Measurements from ENCODE around the gene MMP2. TPM values are rescaled to one million over a fixed set of nuclear protein-coding genes. Genes with fewer than 3 reads are reported as not detected.

The MMP2 gene
- total and polyA plus RNA-seq, 2 of the 13 experiments (the other 11 are each of a cell fraction or from before 2014, with no cell fraction given), result 0.31 to 1.3 TPM

DNA sequence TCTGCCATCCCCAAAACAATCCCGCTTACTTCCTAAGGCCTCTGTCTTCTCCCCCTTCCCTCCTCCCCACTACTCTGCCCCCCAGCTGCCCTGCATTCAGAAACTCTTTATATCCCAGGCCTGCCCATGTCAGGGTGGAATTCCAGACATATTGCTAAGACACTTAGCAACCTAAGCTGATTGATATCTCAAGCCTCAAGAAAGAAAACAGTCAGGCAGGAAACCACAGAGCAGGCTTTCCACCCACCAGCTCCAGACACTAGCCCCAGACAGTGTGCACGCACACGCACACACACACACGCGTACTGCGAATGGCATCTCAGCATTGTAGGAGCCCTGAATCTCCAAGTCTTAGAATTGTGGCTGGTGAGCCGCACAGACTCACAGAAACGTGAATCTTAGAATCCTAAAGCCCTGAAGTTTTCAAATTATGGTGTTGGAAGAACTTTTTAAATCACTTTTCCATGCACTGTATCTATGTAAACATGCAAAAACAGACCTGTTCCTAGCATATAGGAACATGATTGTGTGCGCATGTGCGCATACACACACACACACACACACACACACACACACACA, 21.0 kb downstream of the MMP2 start (continued):
- TF ChIP-seq, protein P1, sequence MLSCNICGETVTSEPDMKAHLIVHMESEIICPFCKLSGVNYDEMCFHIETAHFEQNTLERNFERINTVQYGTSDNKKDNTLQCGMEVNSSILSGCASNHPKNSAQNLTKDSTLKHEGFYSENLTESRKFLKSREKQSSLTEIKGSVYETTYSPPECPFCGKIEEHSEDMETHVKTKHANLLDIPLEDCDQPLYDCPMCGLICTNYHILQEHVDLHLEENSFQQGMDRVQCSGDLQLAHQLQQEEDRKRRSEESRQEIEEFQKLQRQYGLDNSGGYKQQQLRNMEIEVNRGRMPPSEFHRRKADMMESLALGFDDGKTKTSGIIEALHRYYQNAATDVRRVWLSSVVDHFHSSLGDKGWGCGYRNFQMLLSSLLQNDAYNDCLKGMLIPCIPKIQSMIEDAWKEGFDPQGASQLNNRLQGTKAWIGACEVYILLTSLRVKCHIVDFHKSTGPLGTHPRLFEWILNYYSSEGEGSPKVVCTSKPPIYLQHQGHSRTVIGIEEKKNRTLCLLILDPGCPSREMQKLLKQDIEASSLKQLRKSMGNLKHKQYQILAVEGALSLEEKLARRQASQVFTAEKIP (CRISPR knock-in tag; IDR thresholded peaks at IDR 0.05; ENCODE audit: borderline replicate concordance), result no peak
- TF ChIP-seq, protein P2, sequence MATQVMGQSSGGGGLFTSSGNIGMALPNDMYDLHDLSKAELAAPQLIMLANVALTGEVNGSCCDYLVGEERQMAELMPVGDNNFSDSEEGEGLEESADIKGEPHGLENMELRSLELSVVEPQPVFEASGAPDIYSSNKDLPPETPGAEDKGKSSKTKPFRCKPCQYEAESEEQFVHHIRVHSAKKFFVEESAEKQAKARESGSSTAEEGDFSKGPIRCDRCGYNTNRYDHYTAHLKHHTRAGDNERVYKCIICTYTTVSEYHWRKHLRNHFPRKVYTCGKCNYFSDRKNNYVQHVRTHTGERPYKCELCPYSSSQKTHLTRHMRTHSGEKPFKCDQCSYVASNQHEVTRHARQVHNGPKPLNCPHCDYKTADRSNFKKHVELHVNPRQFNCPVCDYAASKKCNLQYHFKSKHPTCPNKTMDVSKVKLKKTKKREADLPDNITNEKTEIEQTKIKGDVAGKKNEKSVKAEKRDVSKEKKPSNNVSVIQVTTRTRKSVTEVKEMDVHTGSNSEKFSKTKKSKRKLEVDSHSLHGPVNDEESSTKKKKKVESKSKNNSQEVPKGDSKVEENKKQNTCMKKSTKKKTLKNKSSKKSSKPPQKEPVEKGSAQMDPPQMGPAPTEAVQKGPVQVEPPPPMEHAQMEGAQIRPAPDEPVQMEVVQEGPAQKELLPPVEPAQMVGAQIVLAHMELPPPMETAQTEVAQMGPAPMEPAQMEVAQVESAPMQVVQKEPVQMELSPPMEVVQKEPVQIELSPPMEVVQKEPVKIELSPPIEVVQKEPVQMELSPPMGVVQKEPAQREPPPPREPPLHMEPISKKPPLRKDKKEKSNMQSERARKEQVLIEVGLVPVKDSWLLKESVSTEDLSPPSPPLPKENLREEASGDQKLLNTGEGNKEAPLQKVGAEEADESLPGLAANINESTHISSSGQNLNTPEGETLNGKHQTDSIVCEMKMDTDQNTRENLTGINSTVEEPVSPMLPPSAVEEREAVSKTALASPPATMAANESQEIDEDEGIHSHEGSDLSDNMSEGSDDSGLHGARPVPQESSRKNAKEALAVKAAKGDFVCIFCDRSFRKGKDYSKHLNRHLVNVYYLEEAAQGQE (IDR thresholded peaks at IDR 0.05; ENCODE audit: borderline replicate concordance in 1 of 2, low read depth in 1 of 2, low read length in 2 of 2), result no peak
- TF ChIP-seq SYNCRIP (IDR thresholded peaks at IDR 0.05; ENCODE audit: insufficient read depth, low read depth, low read length), result no peak
- TF ChIP-seq PRMT3 (CRISPR knock-in tag; IDR thresholded peaks at IDR 0.05; ENCODE audit: borderline replicate concordance, low read depth), result no peak
- no peak for TF ChIP-seq TRIM24 (CRISPR knock-in tag; IDR thresholded peaks at IDR 0.05)
- TF ChIP-seq, protein P3, sequence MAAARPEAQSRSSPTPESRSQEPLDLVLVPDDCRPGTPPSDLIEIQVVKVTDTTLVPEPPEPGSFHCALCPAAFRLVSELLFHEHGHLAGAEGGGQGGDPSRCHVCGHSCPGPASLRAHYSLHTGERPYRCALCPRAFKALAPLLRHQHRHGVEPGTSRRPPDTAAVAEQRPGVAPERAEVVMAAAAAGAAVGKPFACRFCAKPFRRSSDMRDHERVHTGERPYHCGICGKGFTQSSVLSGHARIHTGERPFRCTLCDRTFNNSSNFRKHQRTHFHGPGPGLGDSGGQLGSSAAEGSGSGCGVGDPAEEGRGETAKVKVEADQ (CRISPR knock-in tag; IDR thresholded peaks at IDR 0.05; ENCODE audit: borderline replicate concordance), result no peak
- no peak for TF ChIP-seq ZNF253 (CRISPR knock-in tag; IDR thresholded peaks at IDR 0.05; ENCODE audit: borderline replicate concordance)

Measured in HepG2 (cell line).